ENCODE results near the gene PXN.
"Not testable (repeated sequence)": the region's sequence is repeated elsewhere in the genome, so short reads cannot be mapped to it uniquely, and the experiment has no call there.

The PXN gene

DNA sequence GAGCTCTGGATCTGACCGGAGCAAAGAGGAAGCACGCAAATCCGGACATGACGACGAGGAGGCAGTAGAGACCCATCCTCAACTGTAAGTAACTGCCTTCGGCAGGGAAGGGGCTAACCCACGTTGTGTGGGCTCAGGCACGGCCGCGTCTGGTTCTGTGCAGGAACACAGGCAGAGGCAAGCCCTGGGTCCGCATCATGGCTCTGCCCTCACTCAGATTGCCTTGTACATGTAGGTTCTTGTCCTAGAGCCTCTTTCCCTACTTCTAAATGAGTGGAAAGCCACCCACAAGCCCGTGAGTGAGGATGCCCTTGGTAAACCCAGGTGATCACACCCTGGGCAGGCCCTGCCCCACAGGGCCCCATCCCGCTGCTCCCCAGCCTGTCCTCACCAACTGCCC, 55.7 kb downstream of the PXN start:
- DNase-seq (ENCODE audit: low read depth), result no peak

DNA sequence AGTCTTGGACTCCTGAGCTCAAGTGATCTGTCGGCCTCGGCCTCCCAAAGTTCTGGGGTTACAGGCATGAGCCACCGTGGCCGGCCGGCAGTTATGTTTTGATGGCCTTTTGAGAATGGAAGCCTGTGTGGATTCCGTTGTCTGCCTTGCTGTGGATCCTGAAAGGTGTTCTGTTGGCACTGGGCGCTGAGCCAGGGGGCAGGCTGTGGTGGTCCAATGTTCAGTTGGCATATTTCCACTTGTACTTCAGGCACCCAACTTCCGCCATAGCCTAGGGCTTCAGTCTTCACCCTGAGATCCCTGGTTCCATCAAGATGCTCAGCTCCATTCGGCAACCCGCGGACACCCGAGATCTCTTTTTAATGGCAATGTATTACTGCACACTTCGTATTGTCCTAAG, 58.3 kb downstream of the PXN start:
- DNase-seq (ENCODE audit: low read depth), result no peak

DNA sequence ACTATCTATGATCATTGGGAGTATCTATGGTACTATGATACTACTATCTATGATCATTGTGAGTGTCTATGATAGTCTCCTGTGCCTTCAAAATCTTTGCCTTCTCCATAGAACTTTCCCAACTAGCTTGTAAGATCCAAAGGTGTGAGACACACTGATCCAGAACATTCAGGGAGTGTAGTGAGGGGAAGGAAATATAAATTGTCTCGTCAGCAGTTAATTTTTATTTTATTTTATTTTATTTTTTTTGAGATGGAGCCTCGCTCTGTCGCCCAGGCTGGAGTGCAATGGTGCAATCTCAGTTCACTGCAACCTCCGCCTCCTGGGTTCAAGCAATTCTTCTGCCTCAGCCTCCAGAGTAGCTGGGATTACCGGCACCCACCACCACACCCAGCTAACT, 58.7 kb downstream of the PXN start:
- DNase-seq (ENCODE audit: low read depth), result not testable (repeated sequence)

DNA sequence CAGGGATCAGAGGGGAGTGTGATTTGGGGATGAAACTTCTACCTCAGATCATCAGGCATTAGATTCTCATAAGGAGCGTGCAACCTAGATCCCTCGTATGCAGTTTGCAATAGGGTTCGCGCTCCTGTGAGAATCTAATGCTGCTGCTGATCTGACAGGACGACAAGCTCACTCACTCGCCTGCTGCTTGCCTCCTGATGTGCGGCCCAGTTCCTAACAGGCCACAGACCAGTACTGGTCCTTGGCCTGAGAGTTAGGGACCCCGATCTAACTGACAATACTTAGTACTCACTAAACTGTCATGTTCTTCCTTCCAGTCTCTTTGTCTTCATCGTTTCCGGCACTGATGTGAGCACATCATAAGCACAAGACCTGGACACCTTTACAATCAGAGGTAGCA, 59.3 kb downstream of the PXN start:
- DNase-seq (ENCODE audit: low read depth), result no peak

DNA sequence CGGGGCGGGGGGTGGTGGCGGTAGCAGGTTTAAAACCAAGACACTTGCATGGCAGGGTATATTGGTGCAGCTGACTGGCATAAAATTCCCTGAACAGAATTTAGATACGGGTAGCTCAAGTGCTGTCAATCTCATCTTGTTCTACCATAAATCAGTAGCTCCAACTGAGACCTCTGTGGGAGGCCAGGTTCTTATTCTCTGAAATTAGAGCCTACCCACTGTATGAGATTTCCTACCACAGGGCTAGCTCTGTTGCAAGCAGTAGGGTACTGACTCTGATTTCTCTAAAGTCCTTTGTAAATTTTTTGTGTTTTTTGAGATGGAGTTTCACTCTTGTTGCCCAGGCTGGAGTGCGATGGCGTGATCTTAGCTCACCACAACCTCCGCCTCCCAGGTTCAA, 61.4 kb downstream of the PXN start:
- DNase-seq (ENCODE audit: low read depth), result no peak

DNA sequence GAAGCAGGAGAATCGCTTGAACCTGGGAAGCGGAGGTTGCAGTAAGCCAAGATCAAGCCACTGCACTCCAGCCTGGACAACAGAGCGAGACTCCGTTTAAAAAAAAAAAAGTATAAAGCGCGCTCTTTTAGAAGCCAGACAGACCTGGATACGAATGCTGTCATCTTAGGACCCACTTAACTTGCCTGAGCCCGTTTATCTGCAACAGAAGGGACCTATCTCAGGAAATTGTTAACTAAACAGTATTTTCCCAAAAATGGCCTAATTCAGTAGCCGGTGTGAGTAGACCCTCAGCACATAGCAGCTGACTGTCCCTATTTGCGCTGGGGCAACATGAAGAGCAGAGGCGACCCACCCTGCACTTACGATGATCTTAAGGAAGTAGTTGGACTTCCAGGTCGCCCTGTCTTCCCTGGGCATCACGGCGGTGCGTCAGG, 65.1 kb downstream of the PXN start:
- no peak for DNase-seq (ENCODE audit: low read depth)

DNA sequence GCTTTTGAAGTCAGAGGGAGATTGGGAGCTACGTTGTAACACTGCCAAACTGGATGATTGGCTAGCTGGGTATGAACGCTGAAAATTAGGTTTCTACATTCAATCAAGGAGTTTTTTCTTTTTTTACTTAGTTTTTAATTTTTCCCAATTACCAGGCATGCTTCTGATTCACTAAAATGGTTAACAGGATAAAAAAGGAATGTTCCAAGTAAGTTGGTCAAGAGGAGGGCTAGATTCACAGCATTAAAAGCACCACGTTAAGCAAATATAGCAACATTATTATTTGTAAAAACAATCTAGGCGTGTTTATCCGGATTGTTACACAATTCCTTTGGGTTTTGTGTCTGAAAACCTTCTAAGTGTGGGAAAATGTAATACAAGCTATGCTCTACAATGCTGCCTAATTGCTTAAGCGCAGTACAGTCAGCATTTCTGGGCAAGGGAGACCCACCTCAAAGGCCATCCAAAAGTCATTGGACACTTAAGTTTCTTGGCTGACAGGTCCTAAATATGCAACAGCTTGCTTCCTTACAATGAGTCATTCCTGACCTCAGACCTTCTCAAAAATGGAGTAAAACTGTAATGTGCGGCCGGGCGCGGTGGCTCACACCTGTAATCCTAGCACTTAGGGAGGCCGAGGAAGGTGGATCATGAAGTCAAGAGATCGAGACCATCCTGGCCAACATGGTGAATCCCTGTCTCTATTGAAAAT, 65.8 kb downstream of the PXN start:
- DNase-seq (ENCODE audit: low read depth), result no peak

DNA sequence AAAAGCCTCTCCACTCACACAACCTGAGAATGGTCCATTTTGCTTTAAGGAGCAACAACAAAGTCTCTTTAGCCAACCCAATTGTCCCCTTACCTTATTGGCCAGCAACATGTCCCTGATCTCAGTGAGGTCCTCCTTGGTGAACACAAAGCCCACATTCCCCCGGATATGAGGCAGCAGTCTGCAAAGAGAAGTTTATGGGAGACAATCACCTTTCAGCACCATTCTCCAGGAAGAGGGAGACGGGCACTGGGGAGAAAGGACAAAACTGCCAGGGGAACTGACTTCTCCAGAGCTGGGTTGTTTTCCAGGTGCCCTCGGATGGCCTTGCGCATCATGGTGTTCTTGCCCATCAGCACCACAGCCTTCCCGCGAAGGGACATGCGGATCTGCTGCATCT, 66.5 kb downstream of the PXN start:
- DNase-seq (ENCODE audit: low read depth), result no peak

DNA sequence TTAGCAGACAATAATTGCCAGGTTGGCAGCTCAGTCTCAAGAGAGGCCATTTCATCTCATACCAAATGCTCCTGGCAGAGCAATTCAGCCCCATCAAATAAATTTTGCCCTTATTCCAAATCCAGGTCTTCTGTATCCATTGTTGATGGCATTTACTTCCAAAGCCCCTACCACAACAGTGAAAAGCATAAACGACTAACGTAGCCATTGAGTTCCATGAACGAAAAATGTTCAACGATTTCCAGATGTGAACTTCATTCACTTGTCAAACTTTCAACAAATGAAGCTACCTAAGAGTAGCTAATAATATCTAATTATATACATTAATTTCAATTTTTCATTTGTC, 68.0 kb downstream of the PXN start:
- no peak for DNase-seq (ENCODE audit: low read depth)

DNA sequence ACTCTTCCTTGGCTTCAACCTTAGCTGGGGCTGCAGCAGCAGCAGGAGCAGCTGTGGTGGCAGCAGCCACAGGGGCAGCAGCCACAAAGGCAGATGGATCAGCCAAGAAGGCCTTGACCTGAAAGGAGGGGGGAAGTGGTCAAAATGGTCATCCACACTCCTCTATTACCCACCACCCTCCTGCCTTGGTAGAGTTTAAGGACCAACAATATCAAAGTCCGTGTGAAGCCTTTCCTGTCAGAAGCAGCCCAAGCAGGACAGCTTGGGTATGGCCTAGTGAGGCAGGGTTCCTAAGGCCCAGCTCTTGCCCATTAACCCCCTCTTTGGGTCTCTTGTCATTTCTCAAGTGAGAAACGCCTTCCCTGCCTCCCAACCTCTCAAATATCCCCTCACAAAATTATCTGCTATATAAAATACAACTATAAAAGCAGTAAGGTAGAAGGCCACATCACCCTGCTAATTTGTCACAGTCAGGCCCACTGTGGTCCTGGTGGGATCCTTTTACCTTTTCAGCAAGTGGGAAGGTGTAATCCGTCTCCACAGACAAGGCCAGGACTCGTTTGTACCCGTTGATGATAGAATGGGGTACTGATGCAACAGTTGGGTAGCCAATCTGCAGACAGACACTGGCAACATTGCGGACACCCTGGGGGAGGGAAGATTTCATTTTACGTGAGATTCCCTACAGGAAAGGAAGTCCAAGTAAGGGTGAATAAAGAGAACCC, 68.6 kb downstream of the PXN start:
- DNase-seq (ENCODE audit: low read depth), result not testable (repeated sequence)

DNA sequence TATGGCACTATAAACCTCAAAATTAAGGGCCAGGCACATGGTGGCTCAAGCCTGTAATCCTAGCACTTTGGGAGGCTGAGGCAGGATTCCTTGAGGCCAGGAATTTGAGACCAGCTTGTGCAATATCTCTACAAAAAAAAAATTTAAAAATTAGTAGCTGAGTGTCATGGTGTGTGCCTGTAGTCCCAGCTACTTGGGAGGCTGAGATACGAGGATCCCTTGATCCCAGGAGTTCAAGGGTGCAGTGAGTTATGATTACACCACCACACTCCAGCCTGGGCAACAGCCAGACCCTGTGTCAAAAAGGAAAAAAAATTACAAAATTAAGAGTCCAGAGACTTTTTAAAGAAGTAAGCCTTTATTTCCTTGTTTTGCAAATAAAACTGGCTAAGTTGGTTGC, 69.2 kb downstream of the PXN start:
- no peak for DNase-seq (ENCODE audit: low read depth)

DNA sequence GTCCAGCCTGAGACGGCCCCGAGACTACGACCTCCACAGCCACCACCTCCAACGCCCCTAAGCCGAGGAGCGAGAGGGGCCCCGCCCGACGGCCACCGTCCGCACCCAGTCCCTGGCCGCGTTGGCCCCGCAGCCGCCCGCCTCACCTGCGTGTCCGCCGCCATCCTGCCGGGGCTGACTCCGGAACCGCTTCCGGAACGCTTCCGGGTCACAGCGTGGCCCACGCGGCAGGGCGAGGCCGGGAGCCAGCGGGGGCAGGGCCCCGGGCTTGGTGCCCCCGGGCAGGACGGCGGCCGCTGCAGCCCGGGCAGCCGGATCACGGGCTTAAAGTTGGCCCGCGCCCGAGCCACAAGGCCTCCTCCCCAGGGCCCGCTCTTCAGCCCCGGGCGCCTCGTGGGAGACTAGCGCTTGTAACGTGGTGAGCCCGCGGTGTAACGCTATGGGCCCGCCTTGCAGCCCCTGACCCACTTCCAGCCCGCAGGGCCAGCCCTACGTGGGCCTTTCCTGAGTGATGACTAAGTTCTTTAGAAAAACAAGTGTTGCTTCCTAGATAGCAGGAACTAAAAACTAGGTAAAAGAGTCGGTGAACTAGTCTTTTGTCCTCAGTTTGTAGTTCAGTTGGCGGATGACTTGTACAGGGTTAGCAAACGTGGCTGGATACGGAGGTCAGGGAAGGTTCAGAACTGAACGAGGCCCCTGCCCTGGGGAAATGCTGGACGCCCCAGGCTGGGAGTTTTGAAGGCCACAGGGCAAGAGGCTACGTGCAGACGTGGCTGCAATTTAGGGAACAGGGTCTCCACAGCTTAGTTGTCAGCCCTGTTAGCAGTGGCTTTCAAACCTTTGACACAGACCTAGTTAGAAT, 70.8 kb downstream of the PXN start, which contains the start of gene GCN1:
Gene GCN1 (minus strand): TSS at position 182 of the 862 bp plus-strand sequence. CDS start 18 bp downstream, at position 164.
- DNase-seq (ENCODE audit: low read depth), result peak; percentile 86

DNA sequence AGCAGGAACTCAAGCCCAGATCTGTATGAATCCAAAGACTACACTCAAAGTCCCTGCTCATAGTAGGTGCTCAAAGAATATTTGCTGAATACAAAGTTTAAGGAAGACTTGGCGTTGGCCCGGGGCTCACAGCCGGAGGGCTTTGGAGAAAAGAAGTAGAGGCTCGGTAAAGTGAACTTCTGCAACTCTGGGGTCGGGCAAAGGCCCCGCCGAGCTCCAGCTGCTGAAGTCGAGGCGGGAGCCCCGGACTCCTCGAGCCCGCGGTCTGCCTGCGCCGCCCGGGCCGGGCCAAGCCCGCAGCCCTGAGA, 71.3 kb downstream of the PXN start:
- no peak for DNase-seq (ENCODE audit: low read depth)

DNA sequence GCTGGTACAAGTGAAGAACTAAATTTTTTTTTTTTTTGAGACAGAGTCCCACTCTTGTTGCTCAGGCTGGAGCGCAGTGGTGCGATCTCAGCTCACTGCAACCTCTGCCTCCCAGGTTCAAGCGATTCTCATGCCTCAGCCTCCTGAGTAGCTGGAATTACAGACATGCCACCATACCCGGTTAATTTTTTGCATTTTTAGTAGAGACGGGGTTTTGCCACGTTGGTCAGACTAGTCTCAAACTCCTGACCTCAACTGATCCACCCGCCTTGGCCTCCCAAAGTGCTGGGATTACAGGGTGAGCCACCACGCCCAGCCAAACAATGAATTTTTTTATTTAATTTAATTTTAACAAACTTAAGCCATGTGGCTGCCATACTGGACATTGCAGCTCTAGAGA, 72.2 kb downstream of the PXN start:
- DNase-seq (ENCODE audit: low read depth), result not testable (repeated sequence)

DNA sequence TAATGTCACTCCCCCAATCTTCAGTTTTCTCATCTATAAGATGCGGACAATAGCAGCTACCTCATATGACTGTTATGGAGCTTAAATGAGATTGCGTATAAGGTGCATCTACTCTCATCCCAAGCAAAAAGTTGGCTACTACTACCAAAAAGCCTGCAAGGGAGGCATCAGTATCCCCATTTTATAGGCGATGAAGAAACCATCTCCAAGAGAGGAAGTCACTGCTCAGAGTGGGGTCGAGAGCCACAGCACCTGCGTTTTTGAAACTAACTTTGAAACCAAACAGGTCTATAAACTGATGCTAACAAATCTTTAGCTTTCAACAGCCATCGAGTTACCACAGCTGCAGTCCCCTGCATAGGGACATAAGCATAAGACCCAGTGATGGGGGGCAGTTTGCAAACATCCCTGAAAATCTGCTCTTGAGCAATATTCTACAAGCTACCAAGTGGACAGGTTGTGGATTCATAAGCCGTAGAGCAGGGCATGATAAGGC, 74.5 kb downstream of the PXN start:
- no peak for DNase-seq (ENCODE audit: low read depth)

DNA sequence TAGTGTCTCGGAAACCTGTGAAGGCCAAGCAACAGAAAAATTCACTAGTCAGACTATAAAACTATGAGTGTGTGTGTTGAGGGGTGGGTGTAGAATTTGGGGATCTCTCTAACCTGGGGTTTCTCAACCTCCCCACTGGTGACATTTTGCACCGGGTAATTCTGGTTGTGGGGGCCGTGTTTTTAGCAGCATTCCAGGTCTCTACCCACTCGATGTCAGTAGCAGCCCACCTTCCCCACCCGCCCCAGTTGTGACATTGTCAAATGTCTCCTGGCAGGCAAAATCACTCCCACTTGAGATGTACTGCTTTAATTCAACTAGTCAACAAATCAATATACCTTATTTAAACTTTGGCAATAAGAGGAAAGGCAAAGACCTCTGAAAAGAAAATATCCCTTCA, 75.1 kb downstream of the PXN start:
- DNase-seq (ENCODE audit: low read depth), result no peak

DNA sequence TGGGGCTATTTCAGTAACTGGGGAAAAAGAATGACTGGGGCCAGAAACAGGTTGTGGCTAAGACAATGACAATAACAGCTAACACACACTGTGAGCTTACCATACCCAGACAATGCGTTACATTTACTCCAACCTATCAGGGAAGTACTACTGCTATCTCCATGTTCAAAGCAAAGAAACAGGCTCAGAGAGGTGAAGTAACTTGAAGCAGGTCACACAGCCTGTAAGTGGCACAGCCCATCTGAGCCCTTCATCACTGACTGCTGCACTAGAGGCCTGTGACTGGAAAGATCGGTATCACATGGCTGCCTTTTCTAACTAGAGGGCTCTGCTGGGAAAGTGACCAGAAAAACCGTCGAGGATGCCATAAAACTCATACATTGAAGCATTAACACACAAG, 78.9 kb downstream of the PXN start:
- DNase-seq (ENCODE audit: low read depth), result no peak

DNA sequence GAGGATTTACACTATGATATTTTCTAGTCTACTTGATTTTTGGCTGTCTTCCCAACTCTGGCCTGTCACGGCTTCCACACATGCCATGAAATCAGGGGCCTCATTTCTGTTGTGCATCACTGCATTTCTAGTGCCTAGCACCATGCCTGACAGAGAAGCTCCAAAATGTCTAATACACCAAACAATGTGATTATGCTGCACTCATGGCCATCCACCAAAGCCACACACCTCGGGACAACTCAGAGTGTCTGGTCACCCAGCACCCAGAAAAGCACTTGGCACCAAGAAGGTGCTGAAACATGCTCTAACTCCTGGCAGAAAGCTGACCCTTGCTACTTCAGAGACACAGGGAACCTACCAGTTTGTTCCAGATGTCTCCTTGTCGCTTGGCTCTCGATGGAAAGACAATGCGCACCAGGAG, 82.3 kb downstream of the PXN start:
- no peak for DNase-seq (ENCODE audit: low read depth)

DNA sequence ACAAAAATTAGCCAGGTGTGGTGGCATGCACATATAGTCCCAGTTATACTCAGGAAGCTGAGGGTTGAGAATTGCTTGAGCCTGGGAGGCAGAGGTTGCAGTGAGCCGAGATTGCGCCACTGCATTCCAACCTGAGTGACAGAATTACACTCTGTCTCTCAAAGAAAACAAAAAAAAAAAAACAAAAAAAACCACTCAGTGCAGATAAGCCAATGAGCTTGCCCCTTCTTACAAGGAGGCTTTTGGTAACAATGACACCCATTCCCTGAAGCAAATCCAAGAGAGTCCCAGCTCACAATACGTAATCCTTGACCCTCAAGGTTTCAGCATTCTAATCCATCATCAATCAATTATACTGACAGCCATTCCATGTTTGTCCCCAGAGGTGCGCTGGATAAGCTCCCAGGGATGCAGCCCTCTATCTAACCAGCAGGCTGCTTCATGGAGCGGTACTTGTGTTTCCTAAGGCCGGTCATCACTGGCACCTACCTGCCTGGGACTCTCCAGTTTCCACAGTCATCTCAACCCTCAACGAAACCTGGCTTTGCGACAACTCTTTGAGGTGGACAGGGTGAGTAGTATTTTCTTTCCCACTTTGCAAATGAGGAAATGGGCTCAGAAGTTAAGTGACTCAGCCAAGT, 83.4 kb downstream of the PXN start:
- DNase-seq (ENCODE audit: low read depth), result no peak

DNA sequence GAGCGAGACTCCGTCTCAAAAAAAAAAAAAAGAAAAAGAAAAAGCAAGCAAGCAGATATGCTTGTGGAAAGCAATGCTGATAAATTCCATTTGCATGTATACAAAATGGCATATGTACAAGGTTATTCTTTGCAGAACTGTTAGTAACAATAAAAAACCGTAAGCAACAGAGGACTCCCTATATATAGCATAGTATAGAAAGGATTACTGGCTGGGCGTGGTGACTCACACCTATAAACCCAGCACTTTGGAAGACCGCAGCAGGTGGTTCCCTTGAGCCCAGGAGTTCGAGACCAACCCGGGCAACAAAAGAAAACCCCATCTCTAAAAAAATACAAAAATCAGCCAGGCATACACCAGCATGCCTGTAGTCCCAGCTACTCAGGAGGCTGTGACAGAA, 84.6 kb downstream of the PXN start:
- DNase-seq (ENCODE audit: low read depth), result no peak

DNA sequence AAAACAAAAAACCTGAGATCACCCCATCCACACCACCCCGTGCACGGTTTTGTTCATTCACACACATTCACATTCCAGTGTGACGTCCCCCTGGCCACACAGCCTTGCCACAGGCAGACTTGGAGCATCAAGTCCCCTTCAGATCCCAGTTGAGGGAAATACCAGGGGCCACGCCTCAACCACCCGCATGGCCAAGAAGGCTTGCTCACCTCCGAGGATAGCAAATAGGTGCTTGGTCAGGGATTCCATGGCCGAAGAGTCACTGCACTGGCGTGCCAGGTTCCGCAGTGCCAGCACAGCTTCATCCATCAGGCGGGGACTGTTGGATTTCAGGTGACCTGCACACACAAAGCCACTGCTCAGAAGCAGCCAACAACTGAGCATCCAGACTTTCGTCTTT, 90.0 kb downstream of the PXN start:
- DNase-seq (ENCODE audit: low read depth), result no peak

DNA sequence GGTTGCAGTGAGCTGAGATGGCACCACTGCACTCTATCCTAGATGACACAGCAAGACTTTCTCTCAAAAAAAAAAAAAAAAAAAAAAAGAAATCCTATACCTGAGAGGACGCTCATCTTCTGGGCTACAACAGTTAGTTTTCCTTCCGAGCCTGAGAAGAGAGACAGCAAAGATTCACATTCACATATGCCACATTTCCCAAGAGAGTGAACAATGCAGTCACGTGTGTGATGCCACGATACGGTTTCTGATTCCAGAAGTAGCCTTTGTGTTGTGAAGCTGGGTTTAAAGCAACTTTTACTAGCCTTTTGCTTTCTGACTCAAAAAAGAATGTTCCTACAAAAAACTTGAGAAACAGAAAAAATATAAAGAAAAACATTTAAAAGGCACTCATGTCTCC, 90.5 kb downstream of the PXN start:
- no peak for DNase-seq (ENCODE audit: low read depth)

All from activated gamma-delta T cell treated with anti-CD3 and anti-CD28 coated beads, Interleukin-2, amount 50 U/mL, for 16 hours (primary cell).